Esophagus squamous epithelium (tissue), 4 donors: ENCODE measurements around the gene SERTAD3.

Source experiments
- POLR2A ChIP-seq, 4 donors: fragments of 450-650 bp; IDR thresholded peaks; one replicate each; pipeline ENCODE4 v1.6.1; 2017; ENCODE audit warnings: antibody characterized with exemption in 4 of 4, mild to moderate bottlenecking in 4 of 4, moderate library complexity in 3 of 4
- TF ChIP-seq, protein P1 (sequence below), 6 experiments: fragments of 450-650 bp in 4 of 6; fragments of 200-600 bp in 2 of 6; sonication (generic) in 2 of 6; IDR thresholded peaks; one replicate each; pipeline ENCODE4 v1.5.1; 2016 to 2019; ENCODE audit warnings: antibody characterized with exemption in 6 of 6, mild to moderate bottlenecking in 4 of 6, moderate library complexity in 4 of 6

DNA sequence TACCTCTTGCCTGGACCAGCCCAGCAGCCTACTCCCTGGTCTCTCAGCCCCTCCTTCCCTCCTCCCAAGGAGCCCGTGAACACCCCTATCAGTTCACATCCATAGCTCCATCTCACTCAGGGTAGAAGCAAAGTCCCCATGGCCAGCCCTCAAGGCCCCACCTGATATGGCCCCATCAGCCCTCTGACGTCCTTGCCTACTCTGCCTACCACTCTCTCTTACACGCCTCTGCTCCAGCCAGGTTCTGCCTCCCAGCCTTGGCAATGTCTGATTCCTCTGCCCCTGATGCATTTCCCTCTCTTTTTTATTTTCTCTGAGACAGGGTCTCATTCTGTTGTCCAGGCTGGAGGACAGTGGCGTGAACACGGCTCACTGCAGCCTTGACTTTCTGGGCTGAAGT, 7.9 kb upstream of the SERTAD3 start:
- TF ChIP-seq, protein P1, sequence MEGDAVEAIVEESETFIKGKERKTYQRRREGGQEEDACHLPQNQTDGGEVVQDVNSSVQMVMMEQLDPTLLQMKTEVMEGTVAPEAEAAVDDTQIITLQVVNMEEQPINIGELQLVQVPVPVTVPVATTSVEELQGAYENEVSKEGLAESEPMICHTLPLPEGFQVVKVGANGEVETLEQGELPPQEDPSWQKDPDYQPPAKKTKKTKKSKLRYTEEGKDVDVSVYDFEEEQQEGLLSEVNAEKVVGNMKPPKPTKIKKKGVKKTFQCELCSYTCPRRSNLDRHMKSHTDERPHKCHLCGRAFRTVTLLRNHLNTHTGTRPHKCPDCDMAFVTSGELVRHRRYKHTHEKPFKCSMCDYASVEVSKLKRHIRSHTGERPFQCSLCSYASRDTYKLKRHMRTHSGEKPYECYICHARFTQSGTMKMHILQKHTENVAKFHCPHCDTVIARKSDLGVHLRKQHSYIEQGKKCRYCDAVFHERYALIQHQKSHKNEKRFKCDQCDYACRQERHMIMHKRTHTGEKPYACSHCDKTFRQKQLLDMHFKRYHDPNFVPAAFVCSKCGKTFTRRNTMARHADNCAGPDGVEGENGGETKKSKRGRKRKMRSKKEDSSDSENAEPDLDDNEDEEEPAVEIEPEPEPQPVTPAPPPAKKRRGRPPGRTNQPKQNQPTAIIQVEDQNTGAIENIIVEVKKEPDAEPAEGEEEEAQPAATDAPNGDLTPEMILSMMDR (IDR thresholded peaks at IDR 0.05): no peak
- no peak for TF ChIP-seq POLR2A (IDR thresholded peaks at IDR 0.05)
